ENCODE results near the gene SESN3.

SESN3 gene

GRCh38 chr11:95115597-95115996 is 115.4 kb downstream of the SESN3 start:
- no peak for DNase-seq

Data from midbrain (tissue), 1 donor.